C4-2B (cell line): Measurements from ENCODE around the gene TET1.
"Not testable (repeated sequence)": the region's sequence is repeated elsewhere in the genome, so short reads cannot be mapped to it uniquely, and the experiment has no call there.

Source experiments
- H3K27ac ChIP-seq: fragments of 450-650 bp; 2 replicates; pipeline ENCODE4 v1.5.1; 2017
- ZFX ChIP-seq: fragments of 450-650 bp; IDR thresholded peaks from 2 replicates; pipeline ENCODE4 v1.6.1; 2017
- TF ChIP-seq, protein P1 (sequence below): fragments of 450-650 bp; conservative IDR thresholded peaks from 2 replicates; pipeline ENCODE4 v1.5.1; 2017; ENCODE audit warnings: mild to moderate bottlenecking

Gene TET1

DNA sequence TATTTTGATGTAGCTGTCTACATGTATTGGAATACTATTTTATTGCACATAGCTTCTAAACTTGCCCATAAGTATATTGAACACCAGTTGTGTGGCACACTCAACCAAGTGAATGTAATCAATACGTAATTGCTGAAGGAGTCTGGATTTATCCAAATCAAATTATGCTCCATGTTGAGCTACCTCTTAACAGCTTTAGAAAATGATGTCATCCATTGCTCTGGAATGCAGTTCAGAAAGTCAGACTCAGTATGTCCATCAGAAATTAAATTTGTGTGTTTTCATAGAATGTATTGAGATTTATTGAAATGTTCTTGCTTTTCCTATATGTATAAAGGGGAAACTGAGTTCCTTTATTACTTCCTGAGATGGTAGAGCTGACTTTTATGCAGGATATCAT lies 135.9 kb downstream of the TET1 start:
- TF ChIP-seq ZFX: no peak
- TF ChIP-seq, protein P1, sequence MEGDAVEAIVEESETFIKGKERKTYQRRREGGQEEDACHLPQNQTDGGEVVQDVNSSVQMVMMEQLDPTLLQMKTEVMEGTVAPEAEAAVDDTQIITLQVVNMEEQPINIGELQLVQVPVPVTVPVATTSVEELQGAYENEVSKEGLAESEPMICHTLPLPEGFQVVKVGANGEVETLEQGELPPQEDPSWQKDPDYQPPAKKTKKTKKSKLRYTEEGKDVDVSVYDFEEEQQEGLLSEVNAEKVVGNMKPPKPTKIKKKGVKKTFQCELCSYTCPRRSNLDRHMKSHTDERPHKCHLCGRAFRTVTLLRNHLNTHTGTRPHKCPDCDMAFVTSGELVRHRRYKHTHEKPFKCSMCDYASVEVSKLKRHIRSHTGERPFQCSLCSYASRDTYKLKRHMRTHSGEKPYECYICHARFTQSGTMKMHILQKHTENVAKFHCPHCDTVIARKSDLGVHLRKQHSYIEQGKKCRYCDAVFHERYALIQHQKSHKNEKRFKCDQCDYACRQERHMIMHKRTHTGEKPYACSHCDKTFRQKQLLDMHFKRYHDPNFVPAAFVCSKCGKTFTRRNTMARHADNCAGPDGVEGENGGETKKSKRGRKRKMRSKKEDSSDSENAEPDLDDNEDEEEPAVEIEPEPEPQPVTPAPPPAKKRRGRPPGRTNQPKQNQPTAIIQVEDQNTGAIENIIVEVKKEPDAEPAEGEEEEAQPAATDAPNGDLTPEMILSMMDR: no peak
- H3K27ac ChIP-seq: no peak overlapping the region

DNA sequence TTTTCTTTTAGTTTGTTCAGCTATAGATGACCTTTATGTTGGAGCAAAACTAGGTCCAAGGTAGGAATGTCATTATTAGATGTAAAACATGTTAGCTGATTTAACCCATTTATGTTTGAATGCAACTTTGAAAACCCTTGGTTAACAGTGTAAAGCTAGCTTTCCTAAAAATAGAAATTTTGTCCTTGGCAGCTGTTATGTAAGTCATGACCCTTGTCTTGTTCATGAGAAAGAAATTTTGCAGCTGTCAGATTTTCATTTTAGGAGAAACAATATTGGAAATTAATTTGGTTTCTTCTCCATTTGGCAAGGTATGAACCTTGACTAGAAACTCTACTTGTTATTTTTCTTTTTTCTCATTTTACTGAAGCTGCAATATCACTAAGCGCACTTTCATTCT lies 137.0 kb downstream of the TET1 start:
- no peak overlapping the region for H3K27ac ChIP-seq
- TF ChIP-seq ZFX: no peak
- TF ChIP-seq, protein P1: no peak

DNA sequence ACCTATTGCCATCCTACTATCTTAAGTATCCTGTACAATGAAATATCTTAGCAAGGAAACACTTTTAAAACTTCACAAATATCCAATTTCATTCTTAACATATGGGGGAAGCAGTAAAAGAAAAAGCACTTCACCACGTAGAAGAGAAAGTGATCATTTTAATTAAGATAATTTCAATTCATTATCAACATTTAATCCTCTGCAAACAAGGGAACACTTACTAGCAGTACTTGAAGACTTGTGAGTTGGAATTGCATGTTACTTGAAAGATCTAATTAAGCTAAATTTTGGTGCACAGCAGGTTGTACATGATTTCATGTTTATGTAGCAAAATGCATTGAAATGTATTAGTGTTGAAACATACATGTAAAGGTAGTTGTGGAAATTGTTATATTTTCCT lies 140.1 kb downstream of the TET1 start:
- no peak for TF ChIP-seq ZFX
- TF ChIP-seq, protein P1: no peak
- no peak overlapping the region for H3K27ac ChIP-seq

DNA sequence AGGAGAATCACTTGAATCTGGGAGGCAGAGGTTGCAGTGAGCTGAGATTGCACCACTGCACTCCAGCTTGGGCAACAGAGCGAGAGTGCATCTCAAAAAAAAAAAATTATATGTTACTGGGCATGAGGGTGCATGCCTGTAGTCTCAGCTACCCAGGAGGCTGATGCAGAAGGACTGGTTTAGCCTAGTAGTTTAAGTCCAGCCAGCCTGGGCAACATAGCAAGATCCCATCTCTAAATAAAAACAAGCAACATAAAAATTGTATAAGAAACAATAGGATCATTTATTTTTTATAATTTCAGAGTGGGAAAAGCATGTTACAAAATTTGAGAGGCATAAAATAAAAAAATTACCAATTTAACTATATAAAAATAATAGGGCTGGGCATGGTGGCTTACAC lies 145.4 kb downstream of the TET1 start:
- no peak for TF ChIP-seq ZFX
- TF ChIP-seq, protein P1: no peak
- H3K27ac ChIP-seq: no peak overlapping the region

DNA sequence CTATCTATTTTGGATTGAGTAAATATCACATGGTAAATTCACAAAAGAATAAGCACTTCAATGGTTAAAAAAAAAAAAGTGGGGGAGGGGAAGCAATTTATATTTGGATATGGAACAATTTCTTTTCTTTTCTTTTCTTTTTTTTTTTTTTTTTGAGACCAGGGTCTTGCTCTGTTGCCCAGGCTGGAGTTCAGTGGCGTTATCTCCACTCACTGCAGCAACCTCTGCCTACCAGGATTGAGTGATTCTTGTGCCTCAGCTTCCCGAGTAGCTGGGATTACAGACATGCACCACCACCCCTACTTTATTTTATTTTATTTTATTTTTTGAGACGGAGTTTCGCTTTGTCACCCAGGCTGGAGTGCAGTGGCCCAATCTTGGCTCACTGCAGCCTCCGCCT lies 148.8 kb downstream of the TET1 start:
- H3K27ac ChIP-seq: not testable (repeated sequence)

DNA sequence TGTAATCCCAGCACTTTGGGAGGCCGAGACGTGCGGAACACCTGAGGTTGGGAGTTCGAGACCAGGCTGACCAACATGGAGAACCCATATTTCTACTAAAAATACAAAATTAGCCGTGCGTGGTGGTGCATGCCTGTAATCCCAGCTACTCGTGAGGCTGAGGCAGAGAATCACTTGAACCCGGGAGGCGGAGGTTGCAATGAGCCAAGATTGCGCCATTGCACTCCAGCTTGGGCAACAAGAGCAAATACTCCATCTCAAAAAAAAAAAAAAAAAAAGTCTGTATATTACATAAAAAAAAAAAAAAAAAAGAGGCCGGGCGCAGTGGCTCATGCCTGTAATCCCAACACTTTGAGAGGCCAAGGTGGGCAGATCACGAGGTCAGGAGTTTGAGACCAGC lies 152.9 kb downstream of the TET1 start:
- H3K27ac ChIP-seq: not testable (repeated sequence)

DNA sequence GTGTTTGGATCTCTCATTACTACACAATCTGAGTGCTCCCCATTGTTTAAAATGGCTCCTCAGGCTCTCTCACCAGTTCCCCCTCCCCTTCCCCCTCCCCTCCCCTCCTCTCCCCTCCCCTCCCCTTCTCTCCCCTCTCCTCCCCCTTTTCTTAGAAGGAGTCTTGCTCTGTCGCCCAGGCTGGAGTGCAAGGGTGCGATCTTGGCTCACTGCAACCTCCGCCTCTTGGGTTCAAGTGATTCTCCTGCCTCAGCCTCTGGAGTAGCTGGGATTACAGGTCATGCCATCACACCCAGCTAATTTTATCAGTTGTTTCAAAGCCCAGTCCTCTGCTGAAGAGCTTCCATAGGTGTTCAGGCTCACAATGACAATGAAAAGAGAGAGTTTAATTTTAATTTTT lies 157.3 kb downstream of the TET1 start:
- no peak overlapping the region for H3K27ac ChIP-seq
- TF ChIP-seq ZFX: no peak
- TF ChIP-seq, protein P1: no peak

DNA sequence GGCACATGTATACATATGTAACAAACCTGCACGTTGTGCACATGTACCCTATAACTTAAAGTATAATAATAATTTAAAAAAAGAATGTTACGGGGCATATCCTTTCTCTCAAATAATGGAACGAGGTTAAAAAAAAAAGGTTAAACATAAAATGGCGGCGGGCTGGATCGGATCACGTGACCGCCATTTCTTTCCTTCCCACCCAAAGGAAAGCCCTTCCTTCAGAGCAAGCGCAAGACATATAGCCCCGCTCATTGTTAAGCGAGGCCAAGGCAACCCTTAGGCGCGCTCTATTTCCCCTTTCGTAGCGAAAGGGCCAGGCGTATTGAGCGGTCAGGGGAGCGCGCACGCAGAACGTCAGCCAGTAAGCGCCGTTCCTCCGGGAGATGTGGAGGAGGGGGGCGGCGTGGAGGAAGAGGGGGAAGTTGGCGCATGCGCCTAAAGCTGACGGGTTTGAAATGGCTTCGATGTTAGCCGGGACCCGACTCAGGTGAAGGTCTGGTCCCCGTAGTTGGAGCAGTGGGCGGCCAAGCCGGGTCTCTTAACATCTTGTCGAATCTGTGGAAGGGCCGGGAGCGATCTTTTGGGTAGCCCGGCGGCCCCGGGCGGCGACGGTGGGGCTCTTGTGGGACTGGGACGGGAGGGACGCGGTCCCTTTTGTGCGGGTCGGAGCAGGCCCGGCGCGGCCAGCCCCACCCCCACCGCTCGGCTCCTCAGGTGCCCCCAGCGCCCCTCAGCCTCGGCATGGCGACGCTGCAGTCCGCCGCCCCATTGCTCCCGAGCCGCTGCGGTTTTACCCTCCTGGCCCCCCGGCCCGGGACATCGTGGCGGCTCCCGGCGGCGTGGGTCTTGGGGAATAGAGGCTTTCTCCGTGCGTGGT lies 160.9 kb downstream of the TET1 start, which contains the start of gene CCAR1:
Gene CCAR1 (plus strand): TSS at position 447 of the 880 bp plus-strand sequence. CDS start 1,266 bp downstream, outside the sequence.
- peak; percentile 93; the same call in 1 of the 2 replicates for TF ChIP-seq ZFX
- TF ChIP-seq, protein P1: no peak
- H3K27ac ChIP-seq: peak within 1 kb of the TSS; percentile 98
